Suppressor macrophage treated with lipopolysaccharide for 4 hours (primary cell): Measurements from ENCODE around the gene TMEM217.

Experiments
- DNase-seq: peaks from one replicate; pipeline ENCODE4 v3.0.0-alpha.2; 2020

The TMEM217 gene

DNA sequence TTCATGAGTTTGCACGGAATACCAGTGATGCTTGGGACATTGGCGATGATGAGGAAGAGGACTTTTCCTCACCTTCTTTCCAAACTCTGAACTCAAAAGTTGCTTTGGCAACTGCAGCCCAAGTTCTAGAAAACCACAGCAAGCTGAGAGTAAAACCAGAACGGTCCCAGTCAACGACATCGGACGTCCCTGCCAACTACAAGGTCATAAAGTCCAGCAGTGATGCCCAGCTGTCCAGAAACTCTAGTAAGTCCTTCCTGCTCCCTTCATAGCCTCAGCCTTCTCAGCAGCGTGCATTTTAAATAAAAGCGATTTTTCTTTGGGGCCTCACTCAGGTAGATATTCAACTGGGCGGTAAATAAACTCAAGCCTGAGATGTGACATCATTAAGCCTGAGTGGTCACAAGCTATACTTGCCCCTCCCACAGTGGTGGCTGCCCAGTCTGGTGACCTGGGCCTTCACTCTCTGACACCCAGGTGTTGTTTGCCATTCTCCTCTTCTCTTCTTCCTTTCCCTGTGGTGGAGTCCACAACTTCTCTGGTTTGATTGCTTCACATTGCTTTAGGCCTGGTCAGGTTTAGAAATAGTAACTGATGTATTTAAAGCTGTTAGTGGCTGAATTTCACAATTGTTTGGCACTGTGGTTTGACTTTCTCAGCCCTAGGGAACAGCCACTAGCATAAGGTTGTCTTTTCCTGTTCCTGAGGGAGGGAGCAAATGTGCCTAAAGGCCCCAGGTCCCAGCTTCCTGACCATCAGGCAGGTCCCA is 21.6 kb upstream of the TMEM217 start:
- DNase-seq = peak; percentile 57

DNA sequence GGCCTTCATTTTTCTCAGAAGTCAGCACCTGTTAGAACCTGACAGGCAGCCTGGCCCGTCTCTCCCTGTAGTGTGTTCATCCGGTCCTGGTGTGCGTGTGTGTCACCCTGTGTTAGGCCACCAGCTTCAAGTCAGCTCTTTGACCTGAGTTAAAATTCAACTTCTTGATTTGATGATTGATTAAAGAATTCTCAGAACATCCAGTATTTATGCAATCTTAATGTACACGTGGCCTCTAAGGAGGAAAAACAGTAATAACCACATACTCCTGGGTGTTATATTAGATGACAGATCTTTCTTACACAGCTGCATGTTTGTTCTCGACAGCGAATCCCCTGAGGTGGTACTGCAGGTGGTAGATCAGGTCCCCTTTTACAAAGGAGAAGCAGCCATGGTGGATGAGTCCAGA is 19.1 kb upstream of the TMEM217 start:
- DNase-seq = no peak

DNA sequence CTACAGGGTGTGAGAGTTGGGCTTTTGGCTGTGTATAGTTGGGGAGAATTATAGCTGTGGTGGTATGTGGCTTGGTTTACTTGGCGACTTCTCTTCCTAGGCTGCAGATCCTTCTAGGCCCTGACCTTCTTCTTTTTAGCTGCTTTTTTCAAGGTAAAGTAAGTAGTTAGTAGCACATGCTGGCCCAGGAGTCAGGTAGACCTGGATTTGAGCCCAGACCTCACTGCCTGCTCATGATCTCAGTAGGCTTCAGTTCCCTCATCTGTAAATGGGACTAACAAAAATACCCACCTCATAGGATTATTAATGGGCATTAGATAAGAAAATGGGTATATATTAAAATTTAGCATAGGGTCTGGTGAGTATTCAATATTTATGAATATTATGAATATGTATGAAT is 17.4 kb upstream of the TMEM217 start:
- DNase-seq = no peak

DNA sequence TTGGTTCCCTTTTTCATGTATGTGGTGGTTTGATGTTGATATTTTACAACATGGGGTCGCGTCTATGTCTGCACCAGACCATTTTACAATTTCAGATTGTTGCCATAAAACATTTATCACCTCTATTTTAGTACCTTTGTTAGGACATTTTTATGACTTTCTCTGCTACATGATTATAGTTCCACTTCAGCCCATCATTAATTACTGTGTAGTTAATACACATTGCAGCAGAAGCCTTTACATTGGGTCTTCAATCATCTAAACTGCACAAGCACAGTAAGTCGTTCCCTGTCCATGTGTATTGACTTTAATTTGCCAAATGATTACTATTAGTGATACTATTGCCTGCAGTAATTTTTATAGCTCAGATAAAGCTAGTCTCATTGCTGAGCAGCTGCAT is 15.7 kb upstream of the TMEM217 start:
- no peak for DNase-seq

DNA sequence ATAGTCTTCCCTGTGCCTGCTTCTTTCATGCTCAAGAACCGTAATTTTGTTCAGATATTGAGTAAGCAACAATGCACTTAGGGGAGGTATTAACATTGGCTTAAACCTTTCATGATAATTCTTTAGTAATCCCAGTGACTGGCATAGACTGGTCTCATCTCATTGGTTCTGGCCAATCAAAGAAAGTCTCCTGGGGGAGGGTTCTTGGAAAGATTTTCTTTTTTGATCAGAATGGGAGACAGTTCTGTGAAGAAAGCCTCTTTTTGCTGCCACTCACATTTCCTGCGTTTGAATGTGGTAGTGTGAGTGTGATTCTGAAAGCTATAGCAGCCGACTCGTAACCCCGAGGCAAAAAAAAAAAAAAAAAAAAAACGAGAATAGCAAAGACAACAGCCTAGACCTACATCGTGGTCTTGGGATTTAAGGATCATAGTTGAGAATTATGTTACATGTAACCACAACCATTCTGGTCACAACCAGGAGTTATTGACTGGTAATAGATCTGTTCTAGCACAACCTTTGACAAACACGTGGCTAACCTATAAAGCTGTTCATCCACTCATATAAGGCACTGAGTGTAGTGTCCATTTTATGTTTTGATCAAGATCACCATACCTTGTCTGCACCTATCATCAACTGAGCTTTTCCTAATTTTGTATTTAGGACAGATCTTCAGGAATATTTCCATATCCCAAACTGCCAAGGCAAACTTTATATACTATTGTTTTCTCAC is 15.1 kb upstream of the TMEM217 start:
- DNase-seq = no peak

DNA sequence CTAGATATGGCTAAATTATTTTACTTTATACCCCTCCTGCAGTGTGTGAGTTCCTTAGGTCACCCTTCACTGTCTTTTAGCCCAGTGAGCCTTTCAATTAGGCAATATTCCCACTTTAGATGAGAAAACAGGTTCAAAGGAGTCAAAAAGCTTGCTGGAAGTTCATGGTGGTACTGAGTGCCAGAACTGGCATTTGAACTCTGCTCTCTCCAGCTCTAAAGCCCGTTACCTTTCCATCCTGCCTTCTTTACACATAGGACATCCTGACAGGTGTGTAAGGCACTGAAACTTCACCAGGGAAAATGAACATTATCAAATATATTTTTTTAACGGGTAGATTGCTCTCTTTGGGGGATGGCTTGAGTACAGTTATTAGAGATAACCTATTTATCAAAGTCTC is 11.2 kb upstream of the TMEM217 start:
- DNase-seq = no peak

DNA sequence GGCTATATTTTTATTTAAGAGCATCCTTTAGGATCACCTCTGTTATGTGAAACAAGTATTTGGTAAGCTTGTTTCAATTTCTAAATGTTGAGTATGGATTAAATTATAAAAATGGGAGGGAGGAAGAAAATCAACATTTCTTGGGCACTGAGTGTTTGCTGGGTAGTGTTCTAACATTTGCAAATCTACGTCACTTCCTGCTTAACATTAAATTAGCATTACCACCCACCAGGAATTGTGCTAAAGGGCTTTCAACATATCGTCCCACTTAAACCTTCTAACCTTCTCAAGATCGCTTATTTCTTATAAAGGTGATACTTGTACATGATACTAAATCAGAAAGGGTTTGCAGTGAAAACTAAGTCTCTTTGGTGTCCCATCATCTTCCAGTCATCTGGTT is 7.9 kb upstream of the TMEM217 start:
- no peak for DNase-seq

DNA sequence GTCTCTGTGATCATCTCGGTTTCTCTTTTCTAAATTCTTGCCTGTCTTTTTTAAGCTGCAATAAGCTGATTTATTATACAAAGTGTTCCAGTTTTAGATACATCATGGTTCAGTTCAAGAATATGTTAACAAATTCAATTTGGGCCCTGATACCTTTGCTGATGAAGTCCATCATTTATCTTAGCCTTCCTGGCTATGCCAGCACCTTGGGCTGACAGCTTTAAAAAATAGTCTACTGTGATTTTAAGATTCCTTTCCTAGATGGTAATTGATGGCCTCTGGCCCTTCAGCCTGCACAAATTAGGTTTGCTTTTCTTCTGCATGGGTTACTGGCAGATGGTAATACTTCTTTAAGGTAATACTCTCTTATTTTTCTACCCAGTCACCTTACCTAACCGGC is 7.1 kb upstream of the TMEM217 start:
- DNase-seq = no peak

DNA sequence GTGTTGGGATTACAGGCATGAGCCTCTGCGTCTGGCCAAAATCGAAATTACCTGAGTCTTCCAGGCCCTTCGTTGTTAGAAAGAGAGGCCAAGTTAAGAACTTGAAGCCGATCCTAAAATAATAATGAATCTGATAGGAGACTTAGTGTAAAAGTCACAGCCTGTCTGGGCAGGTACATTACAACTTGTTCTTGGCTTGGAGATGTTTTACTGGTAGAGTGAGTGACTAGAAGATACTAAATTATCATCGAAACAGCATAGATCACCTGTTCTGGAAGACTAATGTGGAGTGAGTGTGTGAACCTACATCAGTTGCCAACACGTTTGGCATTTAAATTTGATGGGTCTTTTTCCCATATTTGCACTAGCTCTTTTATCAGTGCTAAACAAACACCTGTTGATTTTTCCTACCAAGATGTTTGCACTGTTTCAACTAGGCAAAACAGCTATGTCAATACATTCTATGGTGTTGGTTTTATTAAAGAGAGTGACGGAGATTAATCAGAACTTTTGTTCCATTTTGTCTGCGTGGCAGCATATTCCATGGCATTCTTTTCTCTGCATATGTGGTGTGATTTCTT is 4.6 kb upstream of the TMEM217 start:
- DNase-seq = no peak

DNA sequence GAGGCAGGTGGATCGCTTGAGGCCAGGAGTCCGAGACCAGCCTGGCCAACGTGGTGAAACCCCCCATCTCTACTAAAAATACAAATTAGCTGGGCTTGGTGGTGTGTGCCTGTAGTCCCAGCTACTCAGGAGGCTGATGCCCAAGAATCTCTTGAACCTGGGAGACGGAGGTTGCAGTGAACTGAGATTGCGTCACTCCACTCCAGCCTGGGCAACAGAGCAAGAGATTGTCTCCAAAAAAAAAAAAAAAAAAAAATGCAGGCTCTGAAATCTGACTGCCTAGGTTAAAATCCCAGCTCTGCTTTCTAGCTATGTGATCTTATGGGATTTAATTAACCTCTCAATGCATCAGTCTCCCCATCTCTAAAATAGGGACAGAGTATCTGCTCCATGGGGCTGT is 3.3 kb upstream of the TMEM217 start:
- no peak for DNase-seq

DNA sequence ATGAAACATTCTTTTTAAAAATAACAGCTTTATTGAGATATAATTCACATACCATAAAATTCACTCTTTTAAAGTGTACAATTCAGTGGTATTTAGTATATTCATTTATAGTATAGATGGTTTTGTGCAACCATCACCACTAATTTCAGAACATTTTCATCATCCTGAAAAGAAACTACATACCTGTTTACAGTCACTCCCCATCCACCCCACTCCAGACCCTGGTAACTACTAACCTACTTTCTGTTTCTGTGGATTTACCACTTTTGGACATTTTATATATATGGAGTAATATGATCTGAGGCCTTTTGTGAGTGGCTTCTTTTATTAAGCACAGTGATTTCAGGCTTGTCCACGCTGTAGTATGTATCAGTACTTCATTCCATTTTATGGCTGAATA is 2.5 kb upstream of the TMEM217 start:
- DNase-seq = no peak

DNA sequence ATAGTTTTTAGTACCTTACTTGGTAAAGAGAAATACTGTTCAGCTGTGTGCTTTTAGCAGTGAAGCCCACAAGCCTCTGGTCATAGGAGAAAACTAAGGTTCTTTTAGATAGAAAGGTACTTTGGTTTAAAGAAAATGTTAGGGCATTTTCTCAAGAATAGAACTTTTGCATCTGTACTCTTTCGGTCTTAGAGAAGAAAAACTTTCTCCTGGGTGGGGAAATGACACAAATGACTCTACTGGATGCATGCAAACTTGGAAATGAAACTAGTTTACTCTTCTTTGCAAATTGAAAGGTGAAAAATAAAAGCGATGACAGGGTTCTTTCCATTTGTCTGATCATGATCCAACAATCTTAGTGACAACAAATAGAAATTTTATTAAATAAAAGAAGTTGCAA is 2.1 kb upstream of the TMEM217 start:
- peak; percentile 69 for DNase-seq

DNA sequence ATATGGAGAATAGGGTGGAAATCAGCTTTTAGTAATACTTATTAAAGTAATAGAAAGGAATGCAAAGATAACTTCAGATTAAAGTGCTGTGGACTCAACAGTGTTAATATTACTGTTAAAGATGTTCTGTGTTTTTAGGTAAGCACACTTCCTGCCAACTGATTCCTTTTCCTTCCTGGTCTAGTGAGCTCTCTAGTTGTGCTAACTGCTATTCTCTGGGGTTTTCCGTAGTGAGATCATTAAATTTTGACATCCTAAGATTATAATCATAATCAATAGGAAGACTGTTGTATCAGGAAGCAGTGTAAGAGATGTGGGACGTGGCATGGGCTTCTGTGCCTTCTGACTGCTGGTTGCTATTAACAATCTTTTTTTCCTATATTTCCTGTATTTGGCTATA is 1.2 kb upstream of the TMEM217 start:
- DNase-seq = peak; percentile 80

DNA sequence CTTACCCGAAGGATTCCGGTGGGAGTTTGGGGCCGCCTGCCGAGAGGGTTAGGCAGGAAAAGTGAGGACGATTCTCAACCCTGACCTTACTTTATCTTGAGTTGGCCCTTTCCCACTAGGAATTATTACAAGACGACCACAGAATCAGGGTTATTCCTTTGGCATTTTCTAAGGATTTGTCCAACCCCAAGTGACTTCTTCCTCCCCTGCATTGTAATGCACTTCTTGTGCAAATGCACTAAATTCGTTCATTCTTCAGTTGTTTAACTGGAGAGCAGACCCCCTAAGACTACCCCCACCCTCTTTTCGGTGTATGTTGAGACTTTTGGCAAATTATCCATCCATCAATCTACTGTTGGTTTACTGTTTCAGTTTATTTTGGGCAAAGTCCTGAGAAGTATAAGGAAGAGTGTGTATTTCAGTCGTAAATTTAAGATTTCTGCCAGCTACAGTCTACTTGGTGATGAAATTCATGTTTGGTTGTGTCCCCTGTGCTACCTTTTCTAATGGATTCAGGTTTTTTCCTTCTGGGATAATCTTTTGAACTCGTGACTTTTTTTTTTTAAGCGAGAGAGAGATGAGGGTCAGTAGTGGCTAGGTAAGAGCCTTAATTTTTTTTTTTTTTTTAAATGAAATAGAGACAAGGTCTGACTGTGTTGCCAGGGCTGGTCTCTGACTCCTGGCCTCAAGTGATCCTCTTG is 611 bp upstream of the TMEM217 start:
- DNase-seq = no peak

DNA sequence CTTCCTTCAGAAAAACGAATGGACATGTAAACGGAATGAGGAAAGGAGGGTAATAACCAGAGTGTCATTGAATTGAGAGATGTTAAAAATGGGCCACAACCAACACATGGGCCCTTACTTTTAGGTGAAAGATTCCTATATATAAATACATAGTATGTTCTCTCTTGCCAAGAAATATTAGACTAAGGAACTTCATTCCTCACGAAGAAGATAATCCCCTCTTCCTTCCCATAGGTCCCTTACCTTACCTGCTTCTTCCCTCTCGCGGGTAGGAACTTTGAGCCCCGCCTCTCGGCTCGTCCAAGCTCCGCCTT is 667 bp downstream of the TMEM217 start:
- DNase-seq = no peak

DNA sequence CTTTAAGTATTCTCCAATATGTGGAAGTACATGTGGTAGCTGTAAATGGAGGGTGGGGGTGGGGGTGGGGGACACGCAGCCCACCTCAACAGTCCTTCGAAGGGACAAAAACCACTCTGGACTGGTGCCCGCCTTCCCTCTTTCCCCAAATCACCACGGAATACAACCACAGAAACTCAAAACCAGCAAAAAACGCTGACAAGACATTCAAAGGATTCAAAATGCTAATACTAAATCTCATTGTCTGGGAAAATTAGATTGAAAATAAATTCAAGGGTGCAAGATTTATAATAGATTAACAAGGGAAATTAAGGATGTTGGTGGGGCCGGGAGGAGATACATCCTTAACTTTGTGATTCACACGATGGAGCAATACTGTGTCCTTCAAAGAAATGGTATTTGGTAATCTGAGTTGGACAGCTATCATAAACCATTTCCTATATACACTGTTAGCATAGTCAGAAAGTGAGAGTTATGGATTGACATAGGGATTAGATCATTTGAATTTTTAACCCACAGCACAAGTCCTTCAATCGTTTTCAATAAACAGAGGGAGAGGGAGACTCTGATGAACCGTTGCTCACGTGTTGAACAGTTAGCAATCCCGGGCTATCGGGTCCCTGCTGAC is 1.1 kb downstream of the TMEM217 start:
- DNase-seq = peak; percentile 88

DNA sequence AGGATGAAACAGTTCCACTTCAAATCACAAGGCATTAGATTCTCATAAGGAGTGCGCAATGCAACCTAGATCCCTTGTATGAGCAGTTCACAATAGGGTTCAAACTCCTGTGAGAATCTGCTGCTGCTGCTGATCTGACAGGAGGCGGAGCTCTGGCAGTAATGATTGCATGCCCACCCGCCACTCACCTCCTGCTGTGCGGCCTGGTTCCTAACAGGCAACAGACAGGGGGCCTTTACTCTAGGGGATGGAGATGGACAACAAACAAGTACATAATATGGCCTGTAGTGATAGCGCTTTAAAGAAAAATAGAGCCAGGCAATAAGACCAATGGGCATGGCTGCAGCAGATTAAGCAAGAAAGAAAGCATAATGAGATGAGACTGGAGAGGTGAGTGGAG is 3.1 kb downstream of the TMEM217 start:
- DNase-seq = no peak

DNA sequence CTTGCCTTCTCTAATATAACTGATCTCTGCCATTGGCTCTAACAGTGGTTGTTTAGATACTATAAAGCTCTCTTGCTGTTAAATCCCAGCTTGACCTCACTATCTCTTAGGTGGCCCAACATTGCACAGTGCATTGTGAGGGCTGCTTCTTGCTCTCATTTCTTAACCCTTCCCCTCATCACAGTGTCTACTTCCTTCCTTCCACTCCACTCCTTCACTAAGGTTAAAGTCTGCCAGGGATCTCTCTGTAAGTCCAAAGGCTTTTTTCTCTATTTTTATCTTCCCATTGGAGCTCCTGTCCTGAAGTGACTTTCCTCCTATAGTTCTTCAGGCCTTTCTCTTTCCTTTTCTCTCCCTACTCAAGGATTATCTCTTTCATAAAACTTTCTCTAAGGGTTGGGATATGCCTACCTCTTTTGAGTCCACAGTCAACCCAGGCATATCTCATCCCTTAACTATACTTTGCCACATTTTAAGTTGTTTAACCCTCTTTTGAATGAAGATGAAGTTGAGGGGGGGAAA is 4.4 kb downstream of the TMEM217 start:
- DNase-seq = no peak

DNA sequence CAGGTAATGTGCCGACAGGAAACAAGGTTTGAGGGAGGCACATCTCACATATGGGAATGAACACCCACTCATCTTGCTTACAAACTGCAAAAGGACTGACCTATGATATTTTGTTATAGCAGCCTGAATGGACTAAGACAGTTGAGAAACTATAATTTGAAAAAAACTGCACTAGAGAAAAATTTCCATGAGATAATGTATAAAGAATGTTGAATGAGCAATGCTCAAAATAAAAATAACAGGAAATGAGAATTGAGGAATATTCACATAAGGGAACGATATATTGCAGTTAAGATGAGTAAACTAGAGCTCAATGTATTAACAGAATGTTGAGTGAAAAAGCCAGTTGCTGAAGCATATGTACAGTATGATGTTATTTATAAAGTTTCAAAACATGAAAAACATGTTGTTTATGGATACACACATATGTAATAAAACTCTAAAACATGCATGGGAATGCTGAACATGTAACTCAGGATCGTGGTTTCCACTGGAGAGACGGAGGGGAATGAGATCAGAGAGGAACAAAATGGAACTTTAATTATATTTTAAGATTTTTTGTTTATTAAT is 6.6 kb downstream of the TMEM217 start:
- peak; percentile 39 for DNase-seq

DNA sequence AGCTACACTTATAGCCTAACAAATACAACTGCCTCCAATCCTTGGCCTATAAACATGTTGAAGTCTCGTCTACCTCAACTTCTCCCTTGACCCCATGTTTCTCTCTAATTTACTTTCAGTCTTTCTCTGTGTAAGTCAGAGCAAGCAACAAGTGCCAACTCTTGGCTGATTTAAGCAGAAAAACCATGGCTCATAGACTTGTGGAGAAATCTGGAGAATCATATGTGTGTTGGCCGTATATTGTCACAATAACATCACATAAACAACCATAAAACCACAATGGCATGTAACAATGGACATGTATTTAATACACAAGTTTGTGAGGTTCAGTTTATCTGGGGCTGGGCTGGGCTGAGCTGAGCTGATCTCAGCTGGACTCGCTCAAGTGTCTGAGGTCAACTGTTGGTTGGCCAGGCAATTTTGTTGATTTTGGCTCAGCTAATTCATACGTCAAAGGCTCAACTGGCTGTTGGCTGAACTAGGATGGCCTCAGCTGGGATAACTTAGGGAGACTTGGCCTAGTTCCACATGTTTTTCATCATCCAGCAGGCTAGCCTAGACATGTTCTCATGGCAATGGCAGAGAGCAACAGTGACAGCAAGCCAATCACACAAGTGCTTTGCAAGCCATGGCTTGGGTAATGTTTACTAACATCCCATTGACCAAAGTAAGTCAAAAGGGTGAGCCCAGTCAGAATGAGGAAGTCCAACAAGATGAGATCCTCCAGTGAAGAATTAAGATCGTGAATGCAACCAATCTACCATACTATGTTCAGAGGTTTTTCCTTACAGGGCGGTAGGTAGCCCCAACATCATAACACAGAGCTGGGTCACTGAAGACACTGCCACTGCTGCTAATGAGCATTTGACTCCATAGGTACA is 13.3 kb downstream of the TMEM217 start:
- DNase-seq = peak; percentile 74

DNA sequence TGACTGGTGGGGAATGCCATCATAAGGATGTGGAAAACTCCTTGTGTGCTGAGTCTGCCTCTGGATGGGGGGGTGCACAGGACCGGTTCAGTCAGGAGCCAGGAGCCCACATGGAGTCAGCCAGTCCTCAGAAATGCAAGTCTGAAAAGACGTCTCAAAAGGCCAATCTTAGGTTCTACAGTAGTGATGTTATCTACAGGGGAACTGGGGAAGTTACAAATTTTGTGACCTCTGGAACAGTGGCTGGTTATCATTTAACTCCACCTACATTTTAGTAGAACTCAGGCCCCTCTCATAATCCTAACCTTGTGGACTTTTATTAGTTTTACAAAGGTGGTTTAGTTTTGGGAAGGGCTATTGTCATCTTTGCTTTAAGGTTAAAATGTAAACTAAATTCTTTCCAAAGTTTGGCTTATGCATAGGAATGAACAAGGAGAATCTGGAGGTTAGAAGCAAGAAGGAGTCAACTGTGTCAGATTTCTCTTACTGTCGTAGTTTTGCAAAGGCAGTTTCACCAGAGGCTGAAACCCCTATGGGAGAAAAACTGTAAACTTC is 14.1 kb downstream of the TMEM217 start:
- no peak for DNase-seq
